Mucosa of descending colon (tissue), 3 donors: ENCODE results near the gene IFT81. TPM values are rescaled to one million over a fixed set of nuclear protein-coding genes. Genes with fewer than 3 reads are reported as not detected.
A peak's percentile ranks its signal among the peaks of the same experiment; 100 is the strongest.

Experiments
- ATAC-seq: fragments of 200-7000 bp; cut with Tn5 transposase; one replicate; pipeline ENCODE4 v1.9.1; 2020; ENCODE audit warnings: mild to moderate bottlenecking, moderate library complexity
- DNase-seq, 3 donors: peaks; one replicate each; pipeline ENCODE4 v3.0.0-alpha.2; 2020
- H3K36me3 ChIP-seq: fragments of 200-600 bp; one replicate; pipeline ENCODE4 v1.8.0; 2021; ENCODE audit warnings: low read depth, mild to moderate bottlenecking
- H3K4me1 ChIP-seq: fragments of 200-600 bp; one replicate; pipeline ENCODE4 v1.8.0; 2021; ENCODE audit warnings: low read depth, mild to moderate bottlenecking
- H3K4me3 ChIP-seq: fragments of 200-600 bp; one replicate; pipeline ENCODE4 v1.8.0; 2021; ENCODE audit warnings: mild to moderate bottlenecking
- H3K9me3 ChIP-seq: fragments of 200-600 bp; one replicate; pipeline ENCODE4 v1.8.0; 2021; ENCODE audit warnings: mild to moderate bottlenecking
- CTCF ChIP-seq: fragments of 200-600 bp; IDR thresholded peaks from one replicate; pipeline ENCODE4 v1.8.0; 2022; ENCODE audit warnings: antibody characterized with exemption, mild to moderate bottlenecking
- intact Hi-C, 2 donors: fragments of 100-400 bp; cut with DNase I in 1 of 2; cut with micrococcal nuclease in 1 of 2; formaldehyde crosslinking; loops; one replicate each; pipeline versions ENCODE4 v1.11.0 to v1.11.1; 2022; cut with DNase I, micrococcal nuclease
- total RNA-seq, 3 donors: library from RNA; stranded (reverse); fragmentation: NEBNext Ultra II Directional in 2 of 3; extraction: Animal tissue kit (Norgen Biotek cat#: 25700) in 2 of 3; gene quantifications; one replicate each; pipeline versions ENCODE4 v1.2.1 to v1.2.4, GENCODE V29; 2021 to 2023
- donor health status: DM: no; HTN: no; CAD: no; lungs with moderate emphysema.
- donor health status: DM: no; HTN: no; CAD: no.
- donor health status: DM: no; HTN: yes; CAD: no.

IFT81 gene
- total RNA-seq, 3 donors from 2014 or later = 3.8 to 12.7 (median 6.3) TPM

GRCh38 chr12:110246636-110247339 is 122.6 kb downstream of the IFT81 start:
- ATAC-seq (no peak), DNase-seq (no peak)
- H3K4me1 ChIP-seq = peaks cover 43% of the 10 kb centered on the region
- no peaks in the 10 kb centered on the region for H3K9me3 ChIP-seq
- TF ChIP-seq CTCF = no peak
- H3K36me3 ChIP-seq = no peaks in the 10 kb centered on the region
- intact Hi-C loops = loop anchor here in 1 of 2 donors (5.0 kb wide), 1 partner anchor 36 kb away; the partner anchor contains the start of gene ATP2A2
- H3K4me3 ChIP-seq = no peak overlapping the region

- Histone ChIP-seq H3K4me1 (peaks cover 43% of the 10 kb centered on the region), H3K36me3 (no peaks in the 10 kb centered on the region), H3K4me3 (no peak overlapping the region), H3K9me3 (no peaks in the 10 kb centered on the region)
- DNase-seq = peak; percentile 84 to 86 (median 86)
- intact Hi-C loops = loop anchor here in 1 of 2 donors (5.0 kb wide), 1 partner anchor 35 kb away; the partner anchor contains the start of gene ATP2A2
- TF ChIP-seq CTCF = no peak
- peak; percentile 86 for ATAC-seq
These were observed 123.4 kb downstream of the IFT81 start for GRCh38 chr12:110247340-110248095.

GRCh38 chr12:110248096-110248447 is 123.9 kb downstream of the IFT81 start:
- no peak for TF ChIP-seq CTCF
- peaks cover 43% of the 10 kb centered on the region for H3K4me1 ChIP-seq
- H3K36me3 ChIP-seq = no peaks in the 10 kb centered on the region
- DNase-seq (peak in 2 of 3 donors; percentile 47 to 48), ATAC-seq (no peak)
- no peak overlapping the region for H3K4me3 ChIP-seq
- intact Hi-C loops = loop anchor here in 1 of 2 donors (5.0 kb wide), 1 partner anchor 34 kb away; the partner anchor contains the start of gene ATP2A2
- H3K9me3 ChIP-seq = no peaks in the 10 kb centered on the region

GRCh38 chr12:110249105-110249504 is 124.9 kb downstream of the IFT81 start:
- H3K4me1 ChIP-seq = peaks cover 43% of the 10 kb centered on the region
- H3K9me3 ChIP-seq = no peaks in the 10 kb centered on the region
- peak in 1 of 3 donors; percentile 43 for DNase-seq
- intact Hi-C loops = loop anchor here in 1 of 2 donors (5.0 kb wide), 1 partner anchor 33 kb away; the partner anchor contains the start of gene ATP2A2
- no peak for ATAC-seq
- TF ChIP-seq CTCF = no peak
- no peaks in the 10 kb centered on the region for H3K36me3 ChIP-seq
- no peak overlapping the region for H3K4me3 ChIP-seq

- H3K4me3 ChIP-seq = no peak overlapping the region
- ATAC-seq (peak; percentile 63), DNase-seq (peak; percentile 62 to 83 (median 75))
- peaks cover 43% of the 10 kb centered on the region for H3K4me1 ChIP-seq
- H3K9me3 ChIP-seq = no peaks in the 10 kb centered on the region
- intact Hi-C loops = loop anchor here in 1 of 2 donors (5.0 kb wide), 1 partner anchor 33 kb away; the partner anchor contains the start of gene ATP2A2
- no peaks in the 10 kb centered on the region for H3K36me3 ChIP-seq
- TF ChIP-seq CTCF = no peak
These were observed 125.6 kb downstream of the IFT81 start for GRCh38 chr12:110249716-110250225.
